Stomach (tissue), 4 donors: Measurements from ENCODE around the gene IGLON5.

Experiments used
- CTCF ChIP-seq, 7 experiments: fragments of 450-650 bp in 4 of 7; fragments of 200-600 bp in 3 of 7; sonication (generic) in 3 of 7; IDR thresholded peaks; one replicate each; pipeline ENCODE4 v1.5.1; 2016 to 2019; ENCODE audit warnings: antibody characterized with exemption in 7 of 7, control low read depth in 2 of 7, mild to moderate bottlenecking in 1 of 7
- POLR2AphosphoS5 ChIP-seq, 3 donors: sonication (generic); formaldehyde crosslinking; IDR thresholded peaks; one replicate each; pipeline ENCODE4 v1.6.1; 2016; ENCODE audit warnings: antibody characterized with exemption in 3 of 3

GRCh38 chr19:51365965-51366388 is 54.5 kb downstream of the IGLON5 start, which contains the start of gene ETFB:
- TF ChIP-seq CTCF (IDR thresholded peaks at IDR 0.05) (peak in 1 of 7 experiments; percentile 11), POLR2AphosphoS5 (IDR thresholded peaks at IDR 0.05) (no peak)
